GM18498 (cell line): ENCODE results near the gene JMJD4.
A peak's percentile ranks its signal among the peaks of the same experiment; 100 is the strongest.

Source experiments
- ATAC-seq: cut with Tn5 transposase; IDR thresholded peaks from one replicate; pipeline ENCODE4 v1.9.1; 2021; ENCODE audit warnings: mild to moderate bottlenecking, moderate library complexity; ENCODE audit not compliant: unreplicated experiment

Gene JMJD4

GRCh38 chr1:227734856-227735538 is at the start of gene JMJD4, which contains the start of gene SNAP47:
JMJD4 (minus strand) TSS chr1:227735302; CDS start chr1:227735273, 29 bp downstream.
SNAP47 (plus strand) TSS chr1:227735435; CDS start chr1:227747737, 12,302 bp downstream.
- ATAC-seq, result peak; percentile 95

GRCh38 chr1:227782226-227782625 is 47.1 kb upstream of the JMJD4 start:
- ATAC-seq, result no peak

GRCh38 chr1:227781314-227781930 is 46.3 kb upstream of the JMJD4 start:
- no peak for ATAC-seq

GRCh38 chr1:227780101-227781044 is 45.3 kb upstream of the JMJD4 start:
- ATAC-seq, result no peak

GRCh38 chr1:227779685-227780084 is 44.6 kb upstream of the JMJD4 start:
- ATAC-seq, result no peak

- ATAC-seq, result no peak
Measured at GRCh38 chr1:227779021-227779441, 43.9 kb upstream of the JMJD4 start.

- ATAC-seq, result no peak
Measured at GRCh38 chr1:227778401-227778947, 43.4 kb upstream of the JMJD4 start.

- no peak for ATAC-seq
Measured at GRCh38 chr1:227777646-227778045, 42.5 kb upstream of the JMJD4 start.

GRCh38 chr1:227777156-227777555 is 42.1 kb upstream of the JMJD4 start:
- no peak for ATAC-seq

GRCh38 chr1:227776331-227776771 is 41.2 kb upstream of the JMJD4 start:
- ATAC-seq, result no peak

GRCh38 chr1:227775841-227776240 is 40.7 kb upstream of the JMJD4 start:
- no peak for ATAC-seq

GRCh38 chr1:227774821-227775661 is 39.9 kb upstream of the JMJD4 start:
- ATAC-seq, result no peak

- ATAC-seq, result no peak
Measured at GRCh38 chr1:227774051-227774731, 39.1 kb upstream of the JMJD4 start.

- no peak for ATAC-seq
Measured at GRCh38 chr1:227773558-227773957, 38.5 kb upstream of the JMJD4 start.

GRCh38 chr1:227771771-227772170 is 36.7 kb upstream of the JMJD4 start:
- ATAC-seq, result no peak

GRCh38 chr1:227771326-227771725 is 36.2 kb upstream of the JMJD4 start:
- ATAC-seq, result no peak

- no peak for ATAC-seq
Measured at GRCh38 chr1:227770812-227771211, 35.7 kb upstream of the JMJD4 start.

GRCh38 chr1:227769936-227770494 is 34.9 kb upstream of the JMJD4 start:
- no peak for ATAC-seq
